ENCODE data around the gene MMS22L.

MMS22L gene

GRCh38 chr6:97100696-97101095 is 182.3 kb downstream of the MMS22L start:
- DNase-seq: no peak
- intact Hi-C loops (cut with DNase I): no loop called here

GRCh38 chr6:97097068-97098047 is 185.7 kb downstream of the MMS22L start:
- intact Hi-C loops (cut with DNase I): no loop called here
- DNase-seq: peak in 18 of 42 donors; percentile 7 to 69 (median 25)

GRCh38 chr6:97095311-97095850 is 187.6 kb downstream of the MMS22L start:
- no peak for DNase-seq
- intact Hi-C loops (cut with DNase I): no loop called here

GRCh38 chr6:97094376-97094775 is 188.6 kb downstream of the MMS22L start:
- no peak for DNase-seq
- intact Hi-C loops (cut with DNase I): no loop called here

GRCh38 chr6:97092673-97093305 is 190.2 kb downstream of the MMS22L start:
- DNase-seq: no peak
- intact Hi-C loops (cut with DNase I): no loop called here
